ENCODE data around the gene ITM2C. TPM values are rescaled to one million over a fixed set of nuclear protein-coding genes. Genes with fewer than 3 reads are reported as not detected.

The ITM2C gene
- total and polyA plus RNA-seq, 2 of the 13 experiments (the other 11 are each of a cell fraction or from before 2014, with no cell fraction given), result 70.5 to 270 TPM

- CTCF ChIA-PET (ENCODE audit: low intra/inter-chr PET ratio, low total read pairs), result no interaction called here
- H4K20me1 ChIP-seq (ENCODE audit: insufficient read depth, low read length), result peaks cover 6% of the 10 kb centered on the region; the same call in 1 of the 2 replicates
Measured at GRCh38 chr2:230873661-230874401, 9.1 kb downstream of the ITM2C start.

DNA sequence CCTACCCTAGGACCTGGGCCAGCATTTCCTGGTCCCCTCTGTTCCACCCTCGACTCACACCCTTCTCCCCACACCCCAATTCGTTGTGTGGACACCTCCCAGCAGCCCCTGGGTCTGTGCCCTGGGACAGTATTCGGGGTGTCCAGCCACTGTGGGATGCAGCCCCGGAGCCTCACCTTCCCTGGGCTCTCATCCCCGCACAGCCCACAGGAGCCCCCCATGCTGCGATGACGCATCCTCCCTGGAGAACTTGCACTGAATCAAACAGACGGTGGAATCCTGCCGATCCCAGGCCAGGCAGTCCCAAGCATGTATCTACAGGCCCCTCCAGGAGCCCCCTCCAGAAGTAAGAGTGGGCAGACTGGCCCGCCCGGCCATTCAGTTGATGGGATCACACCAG, 9.7 kb downstream of the ITM2C start:
- no peak overlapping the region for H2AFZ ChIP-seq (ENCODE audit: low read length)
- in situ Hi-C loops (cut with HindIII; ENCODE audit: extremely low pct_ligation_motif_present, low pct_unique_long_range_greater_than_20kb), result no loop called here
- ATAC-seq, result no peak
- no peaks in the 10 kb centered on the region for H3K9me3 ChIP-seq (ENCODE audit: low read length)
- H4K20me1 ChIP-seq (ENCODE audit: insufficient read depth, low read length), result peaks cover 1% of the 10 kb centered on the region; the same call in 1 of the 2 replicates
- 89% methylated on average over 11 of the region's 11 CpGs for WGBS (ENCODE audit: low lambda C conversion rate)
- H3K36me3 ChIP-seq (replicated peaks in 1 of 2; ENCODE audit: control insufficient read depth in 1 of 2, insufficient read depth in 2 of 2, low read length in 2 of 2), result peaks cover 12 to 30% of the 10 kb centered on the region in 2 experiments; a peak in 3 of 5 replicates
- no peak for FAIRE-seq
- no peak overlapping the region for H3K9ac ChIP-seq (ENCODE audit: insufficient read depth, low read depth, low read length)
- DNase-seq (ENCODE audit: low spot score), result no peak
- TF ChIP-seq CCAR2 (optimal IDR thresholded peaks at IDR 0.05; ENCODE audit: low read depth, low read length), result no peak
- TF ChIP-seq, protein P1, sequence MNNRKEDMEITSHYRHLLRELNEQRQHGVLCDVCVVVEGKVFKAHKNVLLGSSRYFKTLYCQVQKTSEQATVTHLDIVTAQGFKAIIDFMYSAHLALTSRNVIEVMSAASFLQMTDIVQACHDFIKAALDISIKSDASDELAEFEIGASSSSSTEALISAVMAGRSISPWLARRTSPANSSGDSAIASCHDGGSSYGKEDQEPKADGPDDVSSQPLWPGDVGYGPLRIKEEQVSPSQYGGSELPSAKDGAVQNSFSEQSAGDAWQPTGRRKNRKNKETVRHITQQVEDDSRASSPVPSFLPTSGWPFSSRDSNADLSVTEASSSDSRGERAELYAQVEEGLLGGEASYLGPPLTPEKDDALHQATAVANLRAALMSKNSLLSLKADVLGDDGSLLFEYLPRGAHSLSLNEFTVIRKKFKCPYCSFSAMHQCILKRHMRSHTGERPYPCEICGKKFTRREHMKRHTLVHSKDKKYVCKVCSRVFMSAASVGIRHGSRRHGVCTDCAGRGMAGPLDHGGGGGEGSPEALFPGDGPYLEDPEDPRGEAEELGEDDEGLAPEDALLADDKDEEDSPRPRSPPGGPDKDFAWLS (CRISPR knock-in tag; IDR thresholded peaks at IDR 0.05; ENCODE audit: borderline replicate concordance), result no peak
- TF ChIP-seq ZKSCAN8 (CRISPR knock-in tag; IDR thresholded peaks at IDR 0.05; ENCODE audit: borderline replicate concordance), result no peak
- TF ChIP-seq SOX6 (IDR thresholded peaks at IDR 0.05), result no peak
- no peak for TF ChIP-seq SOX6 (CRISPR knock-in tag; IDR thresholded peaks at IDR 0.05)
- no peak for TF ChIP-seq KMT2A (CRISPR knock-in tag; IDR thresholded peaks at IDR 0.05)
- no peak for TF ChIP-seq FOSL1 (CRISPR knock-in tag; IDR thresholded peaks at IDR 0.05; ENCODE audit: borderline replicate concordance)
- no peak for TF ChIP-seq DMTF1 (CRISPR knock-in tag; IDR thresholded peaks at IDR 0.05)
- no peak for TF ChIP-seq POLR2G (IDR thresholded peaks at IDR 0.05; ENCODE audit: low read depth, low read length)
- ChIA-PET CTCF (ENCODE audit: low intra/inter-chr PET ratio, low total read pairs) (no interaction called here), POLR2A (no interaction called here)
- H3K27ac ChIP-seq (ENCODE audit: extremely low read length, insufficient read depth, low read length), result no peak overlapping the region
- no peak overlapping the region for H3K4me2 ChIP-seq (ENCODE audit: low read depth, low read length)
- H3K79me2 ChIP-seq (ENCODE audit: insufficient read depth, low read length), result no peaks in the 10 kb centered on the region
- H3K27me3 ChIP-seq (ENCODE audit: control insufficient read depth in 1 of 2, insufficient read depth in 2 of 2, low read length in 2 of 2), result no peaks in the 10 kb centered on the region
- peaks cover 2% of the 10 kb centered on the region; the same call in 1 of the 2 replicates for H3K4me1 ChIP-seq (ENCODE audit: insufficient read depth, low read length)
- intact Hi-C loops (cut with micrococcal nuclease; ENCODE audit: unreplicated experiment), result no loop called here
- no peak overlapping the region for H3K4me3 ChIP-seq (replicated peaks in 1 of 3; ENCODE audit: insufficient read depth in 1 of 3, low read depth in 2 of 3, low read length in 3 of 3)
- no TSS peak for BruUV-seq (replicated peaks)

More at GRCh38 chr2:230873661-230874401, 9.1 kb downstream of the ITM2C start:
- in situ Hi-C loops (cut with HindIII; ENCODE audit: extremely low pct_ligation_motif_present, low pct_unique_long_range_greater_than_20kb) (no loop called here), intact Hi-C loops (cut with micrococcal nuclease; ENCODE audit: unreplicated experiment) (no loop called here)
- H3K36me3 ChIP-seq (replicated peaks in 1 of 2; ENCODE audit: control insufficient read depth in 1 of 2, insufficient read depth in 2 of 2, low read length in 2 of 2), result peaks cover 12 to 28% of the 10 kb centered on the region in 2 experiments; a peak in 3 of 5 replicates
- FAIRE-seq, result no peak
- no peak overlapping the region for H3K4me2 ChIP-seq (ENCODE audit: low read depth, low read length)
- no peak overlapping the region for H3K4me3 ChIP-seq (replicated peaks in 1 of 3; ENCODE audit: insufficient read depth in 1 of 3, low read depth in 2 of 3, low read length in 3 of 3)
- H3K9ac ChIP-seq (ENCODE audit: insufficient read depth, low read depth, low read length), result no peak overlapping the region
- H3K9me3 ChIP-seq (ENCODE audit: low read length), result no peaks in the 10 kb centered on the region
- H3K27me3 ChIP-seq (ENCODE audit: control insufficient read depth in 1 of 2, insufficient read depth in 2 of 2, low read length in 2 of 2), result no peaks in the 10 kb centered on the region
- no peak for DNase-seq (ENCODE audit: low spot score)
- H3K4me1 ChIP-seq (ENCODE audit: insufficient read depth, low read length), result peaks cover 6% of the 10 kb centered on the region; the same call in 1 of the 2 replicates
- WGBS (ENCODE audit: low lambda C conversion rate), result 91% methylated on average over 10 of the region's 13 CpGs
- H2AFZ ChIP-seq (ENCODE audit: low read length), result no peak overlapping the region
- ATAC-seq, result no peak
- POLR2A ChIA-PET, result no interaction called here
- H3K79me2 ChIP-seq (ENCODE audit: insufficient read depth, low read length), result no peaks in the 10 kb centered on the region
- no peak overlapping the region for H3K27ac ChIP-seq (ENCODE audit: extremely low read length, insufficient read depth, low read length)
- BruUV-seq (replicated peaks), result no TSS peak
- TF ChIP-seq RCOR2 (CRISPR knock-in tag; IDR thresholded peaks at IDR 0.05), result no peak
- no peak for TF ChIP-seq ZNF367 (CRISPR knock-in tag; IDR thresholded peaks at IDR 0.05; ENCODE audit: borderline replicate concordance)
- no peak for TF ChIP-seq ZNF639 (CRISPR knock-in tag; conservative IDR thresholded peaks at IDR 0.05)
